IPS-15b (cell line): ENCODE results near the gene RPL21.
"Not testable (repeated sequence)": the region's sequence is repeated elsewhere in the genome, so short reads cannot be mapped to it uniquely, and the experiment has no call there.

Experiments used
- H3K27me3 ChIP-seq: one replicate; pipeline ENCODE4 v1.6.1; 2013; ENCODE audit warnings: low read length; ENCODE audit not compliant: control insufficient read depth, insufficient read depth
- H3K36me3 ChIP-seq: one replicate; pipeline ENCODE4 v1.6.1; 2013; ENCODE audit warnings: low read length; ENCODE audit not compliant: control insufficient read depth, insufficient read depth
- H3K4me1 ChIP-seq: one replicate; pipeline ENCODE4 v1.6.1; 2013; ENCODE audit warnings: mild to moderate bottlenecking, low read length; ENCODE audit not compliant: control insufficient read depth, insufficient read depth
- H3K4me3 ChIP-seq: one replicate; pipeline ENCODE4 v1.5.1; 2013; ENCODE audit warnings: low read depth, low read length
- H3K9ac ChIP-seq: one replicate; pipeline ENCODE4 v1.6.1; 2013; ENCODE audit warnings: low read depth, mild to moderate bottlenecking, low read length
- H3K9me3 ChIP-seq: one replicate; pipeline ENCODE4 v1.6.1; 2013; ENCODE audit warnings: mild to moderate bottlenecking, low read length; ENCODE audit not compliant: control insufficient read depth, insufficient read depth

RPL21 gene

GRCh38 chr13:27293873-27294515 lies 42.6 kb downstream of the RPL21 start:
- H3K9me3 ChIP-seq: no peaks in the 10 kb centered on the region
- no peaks in the 10 kb centered on the region for H3K36me3 ChIP-seq
- no peaks in the 10 kb centered on the region for H3K4me1 ChIP-seq
- no peak overlapping the region for H3K4me3 ChIP-seq
- no peaks in the 10 kb centered on the region for H3K27me3 ChIP-seq
- H3K9ac ChIP-seq: no peak overlapping the region

- no peaks in the 10 kb centered on the region for H3K36me3 ChIP-seq
- no peak overlapping the region for H3K9ac ChIP-seq
- H3K27me3 ChIP-seq: no peaks in the 10 kb centered on the region
- H3K9me3 ChIP-seq: no peaks in the 10 kb centered on the region
- no peaks in the 10 kb centered on the region for H3K4me1 ChIP-seq
- H3K4me3 ChIP-seq: no peak overlapping the region
Measured at GRCh38 chr13:27295096-27295495, 43.7 kb downstream of the RPL21 start.

- Histone ChIP-seq H3K9ac (no peak overlapping the region), H3K9me3 (no peaks in the 10 kb centered on the region), H3K4me1 (no peaks in the 10 kb centered on the region), H3K36me3 (no peaks in the 10 kb centered on the region), H3K27me3 (no peaks in the 10 kb centered on the region), H3K4me3 (no peak overlapping the region)
Measured at GRCh38 chr13:27295660-27296059, 44.3 kb downstream of the RPL21 start.

GRCh38 chr13:27296496-27296895 lies 45.1 kb downstream of the RPL21 start:
- no peaks in the 10 kb centered on the region for H3K36me3 ChIP-seq
- H3K9me3 ChIP-seq: no peaks in the 10 kb centered on the region
- no peaks in the 10 kb centered on the region for H3K27me3 ChIP-seq
- H3K4me3 ChIP-seq: no peak overlapping the region
- H3K4me1 ChIP-seq: no peaks in the 10 kb centered on the region
- H3K9ac ChIP-seq: no peak overlapping the region

GRCh38 chr13:27298849-27299248 lies 47.5 kb downstream of the RPL21 start:
- H3K27me3 ChIP-seq: no peaks in the 10 kb centered on the region
- H3K9me3 ChIP-seq: no peaks in the 10 kb centered on the region
- H3K9ac ChIP-seq: no peak overlapping the region
- H3K36me3 ChIP-seq: no peaks in the 10 kb centered on the region
- H3K4me3 ChIP-seq: no peak overlapping the region
- no peaks in the 10 kb centered on the region for H3K4me1 ChIP-seq

GRCh38 chr13:27300406-27300805 lies 49.0 kb downstream of the RPL21 start:
- not testable (repeated sequence) for H3K9me3 ChIP-seq, H3K36me3 ChIP-seq, H3K9ac ChIP-seq, H3K4me3 ChIP-seq, H3K4me1 ChIP-seq, H3K27me3 ChIP-seq

GRCh38 chr13:27300941-27301586 lies 49.7 kb downstream of the RPL21 start:
- Histone ChIP-seq H3K4me3 (no peak overlapping the region), H3K9me3 (no peaks in the 10 kb centered on the region)

GRCh38 chr13:27302643-27303262 lies 51.4 kb downstream of the RPL21 start:
- H3K4me1 ChIP-seq: no peaks in the 10 kb centered on the region
- H3K9ac ChIP-seq: no peak overlapping the region
- no peak overlapping the region for H3K4me3 ChIP-seq
- no peaks in the 10 kb centered on the region for H3K27me3 ChIP-seq
- H3K36me3 ChIP-seq: no peaks in the 10 kb centered on the region
- H3K9me3 ChIP-seq: no peaks in the 10 kb centered on the region

More at GRCh38 chr13:27300941-27301586, 49.7 kb downstream of the RPL21 start:
- no peaks in the 10 kb centered on the region for H3K36me3 ChIP-seq
- H3K27me3 ChIP-seq: no peaks in the 10 kb centered on the region
- H3K9ac ChIP-seq: no peak overlapping the region
- H3K4me1 ChIP-seq: no peaks in the 10 kb centered on the region

GRCh38 chr13:27304099-27304498 lies 52.7 kb downstream of the RPL21 start:
- Histone ChIP-seq H3K4me3 (no peak overlapping the region), H3K4me1 (no peaks in the 10 kb centered on the region)

GRCh38 chr13:27304611-27305010 lies 53.3 kb downstream of the RPL21 start:
- Histone ChIP-seq H3K9ac (no peak overlapping the region), H3K27me3 (no peaks in the 10 kb centered on the region), H3K36me3 (no peaks in the 10 kb centered on the region), H3K9me3 (no peaks in the 10 kb centered on the region), H3K4me3 (no peak overlapping the region), H3K4me1 (no peaks in the 10 kb centered on the region)

More at GRCh38 chr13:27304099-27304498, 52.7 kb downstream of the RPL21 start:
- Histone ChIP-seq H3K36me3 (no peaks in the 10 kb centered on the region), H3K9me3 (no peaks in the 10 kb centered on the region), H3K27me3 (no peaks in the 10 kb centered on the region), H3K9ac (no peak overlapping the region)
